Measurements from ENCODE around the gene RAD50. TPM values are rescaled to one million over a fixed set of nuclear protein-coding genes. Genes with fewer than 3 reads are reported as not detected.

The RAD50 gene
- total and polyA plus RNA-seq, 7 experiments from 2014 or later = 14.8 to 35.4 (median 25.2) TPM

GRCh38 chr5:132673939-132674630 is 117.3 kb downstream of the RAD50 start, which contains the start of gene IL4:
TSS of gene IL4 (plus strand) at chr5:132673989. CDS start at chr5:132674051, 62 bp downstream.
- POLR2A ChIA-PET = no interaction called here
- peak within 1 kb of the TSS in 1 of 9 donors; percentile 87 for H3K27ac Mint-ChIP-seq
- H3K27me3 Mint-ChIP-seq = peaks cover 0 to 3% (median 0%) of the 10 kb centered on the region in 5 donors
- DNase-seq (no peak), ATAC-seq (no peak)
- H3K27me3 ChIP-seq (ENCODE audit: control insufficient read depth in 2 of 2, insufficient read depth in 2 of 2, low read length in 2 of 2) = no peaks in the 10 kb centered on the region
- no peak within 1 kb of the TSS for H3K4me3 ChIP-seq (ENCODE audit: low read length)
- H3K9me3 ChIP-seq (ENCODE audit: control insufficient read depth in 2 of 3, low read length in 3 of 3) = no peaks in the 10 kb centered on the region
- H3K27ac ChIP-seq (ENCODE audit: low read depth, low read length) = no peak within 1 kb of the TSS
- H3K36me3 Mint-ChIP-seq = no peaks in the 10 kb centered on the region
- H3K4me1 ChIP-seq (ENCODE audit: control insufficient read depth in 2 of 2, insufficient read depth in 2 of 2, low read length in 2 of 2) = peaks cover 0 to 17% of the 10 kb centered on the region in 2 donors
- peaks cover 0 to 37% (median 0%) of the 10 kb centered on the region in 7 donors for H3K4me1 Mint-ChIP-seq
- peak within 1 kb of the TSS in 1 of 10 donors; percentile 75 for H3K4me3 Mint-ChIP-seq
- peaks cover 0 to 3% (median 0%) of the 10 kb centered on the region in 11 donors for H3K9me3 Mint-ChIP-seq
- intact Hi-C loops (cut with micrococcal nuclease) = no loop called here
- no peaks in the 10 kb centered on the region for H3K36me3 ChIP-seq (ENCODE audit: control insufficient read depth in 2 of 3, insufficient read depth in 3 of 3, low read length in 3 of 3)
- CTCF ChIA-PET = no interaction called here

DNA sequence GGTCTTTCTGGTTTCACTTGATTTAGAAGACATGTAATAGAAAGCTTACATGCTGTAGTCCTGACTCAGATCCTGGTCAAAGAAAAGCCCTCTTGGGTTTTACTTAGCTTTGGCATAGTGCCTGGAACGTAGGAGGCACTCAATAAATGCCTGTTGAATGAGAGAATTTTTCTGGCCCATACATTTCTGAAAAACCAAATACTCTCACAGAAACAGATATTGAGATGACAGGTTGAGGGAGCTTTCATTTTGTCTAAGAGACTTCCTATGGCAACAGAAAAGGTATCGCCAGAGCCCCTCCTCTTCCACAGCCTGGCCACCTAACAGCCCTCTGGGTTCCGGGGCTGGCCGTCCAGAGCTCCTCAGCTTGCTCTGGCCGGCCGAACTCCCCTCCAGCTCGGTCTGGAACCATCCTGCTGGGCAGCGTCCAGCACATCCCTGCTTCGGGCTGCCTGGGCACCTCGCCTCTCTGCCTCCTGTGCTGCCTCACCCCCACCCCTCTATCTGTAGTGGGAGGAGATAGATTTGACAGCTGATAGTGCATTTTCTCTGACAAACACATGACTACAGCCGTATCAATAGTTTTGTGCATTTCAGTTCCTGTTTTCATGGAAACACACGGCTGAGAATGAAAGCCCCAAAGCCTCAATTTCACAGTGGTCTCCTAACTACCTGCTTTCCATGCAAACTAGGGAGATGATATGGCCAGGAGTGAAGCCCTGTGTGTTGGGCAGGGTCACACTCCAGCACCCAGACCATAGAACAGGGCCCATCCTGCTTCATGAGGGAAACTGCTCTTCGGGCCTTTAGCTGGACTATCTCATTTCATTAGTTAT is 118.1 kb downstream of the RAD50 start:
- H3K36me3 ChIP-seq (ENCODE audit: control insufficient read depth in 2 of 3, insufficient read depth in 3 of 3, low read length in 3 of 3) = no peaks in the 10 kb centered on the region
- H3K9me3 Mint-ChIP-seq = peaks cover 0 to 3% (median 0%) of the 10 kb centered on the region in 11 donors
- POLR2A ChIA-PET = no interaction called here
- no peak for DNase-seq
- H3K27ac ChIP-seq (ENCODE audit: low read depth, low read length) = no peak overlapping the region
- H3K27me3 ChIP-seq (ENCODE audit: control insufficient read depth in 2 of 2, insufficient read depth in 2 of 2, low read length in 2 of 2) = no peaks in the 10 kb centered on the region
- peaks cover 0 to 3% (median 0%) of the 10 kb centered on the region in 5 donors for H3K27me3 Mint-ChIP-seq
- no peak overlapping the region for H3K4me3 ChIP-seq (ENCODE audit: low read length)
- peaks cover 0 to 37% (median 0%) of the 10 kb centered on the region in 7 donors for H3K4me1 Mint-ChIP-seq
- peaks cover 0 to 2% (median under 1%) of the 10 kb centered on the region in 5 donors for H3K36me3 Mint-ChIP-seq
- CTCF ChIA-PET = interaction anchor here (0.6 to 0.7 kb wide), 2 partner anchors 42 to 665 kb away, joined by 3 read pairs; no protein-coding TSS in a partner anchor
- ATAC-seq = peak; percentile 44
- peak overlapping the region in 1 of 9 donors; percentile 87 for H3K27ac Mint-ChIP-seq
- H3K4me1 ChIP-seq (ENCODE audit: control insufficient read depth in 2 of 2, insufficient read depth in 2 of 2, low read length in 2 of 2) = peaks cover 0 to 17% of the 10 kb centered on the region in 2 donors
- peak overlapping the region in 1 of 10 donors; percentile 75 for H3K4me3 Mint-ChIP-seq
- no peaks in the 10 kb centered on the region for H3K9me3 ChIP-seq (ENCODE audit: control insufficient read depth in 2 of 3, low read length in 3 of 3)
- intact Hi-C loops (cut with micrococcal nuclease) = no loop called here

DNA sequence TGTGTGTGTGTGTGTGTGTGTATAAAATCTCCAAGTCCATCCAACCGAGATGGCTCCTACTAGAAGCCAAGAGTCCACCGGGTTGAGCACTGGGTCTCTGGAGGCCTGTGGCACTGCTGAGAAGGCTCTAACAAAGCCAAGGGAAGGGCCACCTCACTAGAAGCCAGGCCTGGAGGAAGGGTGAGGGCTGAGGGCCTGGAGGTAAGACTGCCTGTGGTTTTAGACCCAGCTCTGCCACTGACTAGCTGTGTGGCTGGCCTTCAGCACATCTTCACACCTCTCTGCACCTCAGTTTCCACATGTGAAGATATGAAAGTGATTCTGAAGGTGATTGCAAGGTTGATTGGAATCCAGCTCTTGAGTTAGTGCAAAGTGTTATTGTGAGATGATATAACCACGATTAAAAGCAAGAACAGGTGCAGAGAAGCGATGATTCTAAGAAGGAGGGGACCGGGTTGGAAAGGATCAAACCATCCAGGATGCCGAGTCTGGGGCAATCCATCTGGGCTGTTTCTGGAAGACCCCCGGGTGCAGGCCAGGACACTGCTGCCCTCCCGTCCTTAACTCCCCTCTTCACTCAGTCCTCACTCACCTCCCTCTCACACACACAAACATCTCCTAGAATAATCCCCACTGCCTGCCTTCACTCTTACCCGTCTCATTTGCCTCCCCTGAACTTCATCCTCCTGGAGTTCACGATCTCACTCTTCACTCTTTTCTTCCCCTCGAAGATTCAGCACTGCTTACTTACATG is 119.3 kb downstream of the RAD50 start:
- Histone ChIP-seq H3K27ac (ENCODE audit: low read depth, low read length) (no peak overlapping the region), H3K4me3 (ENCODE audit: low read length) (no peak overlapping the region), H3K9me3 (ENCODE audit: control insufficient read depth in 2 of 3, low read length in 3 of 3) (no peaks in the 10 kb centered on the region), H3K36me3 (ENCODE audit: control insufficient read depth in 2 of 3, insufficient read depth in 3 of 3, low read length in 3 of 3) (no peaks in the 10 kb centered on the region), H3K4me1 (ENCODE audit: control insufficient read depth in 2 of 2, insufficient read depth in 2 of 2, low read length in 2 of 2) (peaks cover 0 to 17% of the 10 kb centered on the region in 2 donors), H3K27me3 (ENCODE audit: control insufficient read depth in 2 of 2, insufficient read depth in 2 of 2, low read length in 2 of 2) (no peaks in the 10 kb centered on the region)
- ChIA-PET POLR2A (no interaction called here), CTCF (interaction anchor here (0.6 to 0.7 kb wide), 2 partner anchors 43 to 667 kb away, joined by 3 read pairs; no protein-coding TSS in a partner anchor)
- peaks cover 0 to 10% (median 5%) of the 10 kb centered on the region in 5 donors for H3K36me3 Mint-ChIP-seq
- intact Hi-C loops (cut with micrococcal nuclease) = no loop called here
- ATAC-seq = no peak
- peaks cover 0 to 1% (median 0%) of the 10 kb centered on the region in 11 donors for H3K9me3 Mint-ChIP-seq
- peaks cover 0 to 3% (median 0%) of the 10 kb centered on the region in 5 donors for H3K27me3 Mint-ChIP-seq
- H3K4me3 Mint-ChIP-seq = peak overlapping the region in 1 of 10 donors; percentile 75
- H3K27ac Mint-ChIP-seq = peak overlapping the region in 1 of 9 donors; percentile 39
- H3K4me1 Mint-ChIP-seq = peaks cover 0 to 39% (median 0%) of the 10 kb centered on the region in 7 donors
- no peak for DNase-seq

GRCh38 chr5:132677191-132677590 is 120.4 kb downstream of the RAD50 start:
- POLR2A ChIA-PET = no interaction called here
- Mint-ChIP-seq H3K36me3 (peaks cover 0 to 10% (median 5%) of the 10 kb centered on the region in 5 donors), H3K4me1 (peaks cover 0 to 39% (median 0%) of the 10 kb centered on the region in 7 donors), H3K9me3 (no peaks in the 10 kb centered on the region), H3K27ac (no peak overlapping the region), H3K4me3 (no peak overlapping the region), H3K27me3 (peaks cover 0 to 3% (median 0%) of the 10 kb centered on the region in 5 donors)
- Histone ChIP-seq H3K27me3 (ENCODE audit: control insufficient read depth in 2 of 2, insufficient read depth in 2 of 2, low read length in 2 of 2) (no peaks in the 10 kb centered on the region), H3K4me1 (ENCODE audit: control insufficient read depth in 2 of 2, insufficient read depth in 2 of 2, low read length in 2 of 2) (peaks cover 0 to 17% of the 10 kb centered on the region in 2 donors), H3K27ac (ENCODE audit: low read depth, low read length) (no peak overlapping the region), H3K4me3 (ENCODE audit: low read length) (no peak overlapping the region), H3K36me3 (ENCODE audit: control insufficient read depth in 2 of 3, insufficient read depth in 3 of 3, low read length in 3 of 3) (no peaks in the 10 kb centered on the region), H3K9me3 (ENCODE audit: control insufficient read depth in 2 of 3, low read length in 3 of 3) (no peaks in the 10 kb centered on the region)
- intact Hi-C loops (cut with micrococcal nuclease) = no loop called here
- no peak for ATAC-seq
- no peak for DNase-seq
- CTCF ChIA-PET = no interaction called here

DNA sequence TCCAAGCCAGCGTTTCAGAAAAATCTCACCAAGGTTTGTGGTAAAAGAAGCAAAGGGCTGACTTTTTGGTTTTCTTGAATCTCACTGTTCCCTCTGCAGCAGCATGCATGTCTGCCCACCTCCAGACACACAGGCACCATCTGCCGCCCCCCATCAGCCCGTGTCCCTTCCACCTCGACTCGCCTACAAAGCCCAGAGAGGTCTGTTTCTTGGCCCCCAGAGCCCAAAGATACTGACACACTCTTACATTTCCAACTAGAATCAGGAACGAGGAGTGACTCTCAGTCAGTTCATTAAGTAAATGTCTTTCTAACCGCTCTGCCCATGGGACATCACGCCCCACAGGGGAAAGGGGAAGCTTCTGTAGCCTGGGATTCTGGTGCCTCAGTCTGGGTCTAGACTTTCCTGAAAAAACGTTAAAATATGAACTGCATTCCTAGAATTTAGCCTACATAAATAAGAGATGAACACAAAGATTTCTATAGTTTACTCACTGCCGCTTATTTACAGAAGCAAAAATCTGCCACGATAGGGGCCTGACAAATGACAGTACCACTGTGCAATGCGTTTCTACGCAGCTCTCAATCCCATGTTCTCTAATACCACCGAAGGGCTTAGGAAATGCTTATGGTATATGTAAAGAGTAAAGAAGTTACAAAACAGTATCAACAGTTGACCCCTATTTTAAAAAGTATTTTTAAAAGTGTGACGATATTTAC is 121.1 kb downstream of the RAD50 start:
- H3K27me3 Mint-ChIP-seq = peaks cover 0 to 3% (median 0%) of the 10 kb centered on the region in 5 donors
- ChIA-PET CTCF (no interaction called here), POLR2A (no interaction called here)
- peaks cover 0 to 39% (median 0%) of the 10 kb centered on the region in 7 donors for H3K4me1 Mint-ChIP-seq
- H3K27ac ChIP-seq (ENCODE audit: low read depth, low read length) = no peak overlapping the region
- no peak for DNase-seq
- peaks cover 0 to 17% of the 10 kb centered on the region in 2 donors for H3K4me1 ChIP-seq (ENCODE audit: control insufficient read depth in 2 of 2, insufficient read depth in 2 of 2, low read length in 2 of 2)
- no peaks in the 10 kb centered on the region for H3K9me3 ChIP-seq (ENCODE audit: control insufficient read depth in 2 of 3, low read length in 3 of 3)
- H3K36me3 ChIP-seq (ENCODE audit: control insufficient read depth in 2 of 3, insufficient read depth in 3 of 3, low read length in 3 of 3) = no peaks in the 10 kb centered on the region
- no peak overlapping the region for H3K4me3 ChIP-seq (ENCODE audit: low read length)
- no peak overlapping the region for H3K4me3 Mint-ChIP-seq
- peak overlapping the region in 1 of 9 donors; percentile 38 for H3K27ac Mint-ChIP-seq
- H3K9me3 Mint-ChIP-seq = no peaks in the 10 kb centered on the region
- no peaks in the 10 kb centered on the region for H3K27me3 ChIP-seq (ENCODE audit: control insufficient read depth in 2 of 2, insufficient read depth in 2 of 2, low read length in 2 of 2)
- intact Hi-C loops (cut with micrococcal nuclease) = no loop called here
- ATAC-seq = no peak
- peaks cover 0 to 11% (median 5%) of the 10 kb centered on the region in 5 donors for H3K36me3 Mint-ChIP-seq

- Mint-ChIP-seq H3K4me1 (peaks cover 0 to 34% (median 0%) of the 10 kb centered on the region in 7 donors), H3K36me3 (peaks cover 0 to 15% (median 5%) of the 10 kb centered on the region in 5 donors), H3K27ac (no peak overlapping the region), H3K27me3 (peaks cover 0 to 3% (median 0%) of the 10 kb centered on the region in 5 donors), H3K4me3 (no peak overlapping the region), H3K9me3 (no peaks in the 10 kb centered on the region)
- Histone ChIP-seq H3K27ac (ENCODE audit: low read depth, low read length) (no peak overlapping the region), H3K27me3 (ENCODE audit: control insufficient read depth in 2 of 2, insufficient read depth in 2 of 2, low read length in 2 of 2) (no peaks in the 10 kb centered on the region), H3K4me1 (ENCODE audit: control insufficient read depth in 2 of 2, insufficient read depth in 2 of 2, low read length in 2 of 2) (peaks cover 0 to 17% of the 10 kb centered on the region in 2 donors), H3K36me3 (ENCODE audit: control insufficient read depth in 2 of 3, insufficient read depth in 3 of 3, low read length in 3 of 3) (no peaks in the 10 kb centered on the region), H3K4me3 (ENCODE audit: low read length) (no peak overlapping the region), H3K9me3 (ENCODE audit: control insufficient read depth in 2 of 3, low read length in 3 of 3) (no peaks in the 10 kb centered on the region)
- intact Hi-C loops (cut with micrococcal nuclease) = no loop called here
- POLR2A ChIA-PET = interaction anchor here (0.5 kb wide), 1 partner anchor 16 kb away, joined by 3 read pairs; no protein-coding TSS in a partner anchor
- DNase-seq (no peak), ATAC-seq (no peak)
- CTCF ChIA-PET = no interaction called here
Observed at GRCh38 chr5:132678735-132679134, 122.0 kb downstream of the RAD50 start.

Data from naive thymus-derived CD4-positive, alpha-beta T cell (primary cell).